Measurements from ENCODE around the gene CCDC182.

Gene CCDC182

DNA sequence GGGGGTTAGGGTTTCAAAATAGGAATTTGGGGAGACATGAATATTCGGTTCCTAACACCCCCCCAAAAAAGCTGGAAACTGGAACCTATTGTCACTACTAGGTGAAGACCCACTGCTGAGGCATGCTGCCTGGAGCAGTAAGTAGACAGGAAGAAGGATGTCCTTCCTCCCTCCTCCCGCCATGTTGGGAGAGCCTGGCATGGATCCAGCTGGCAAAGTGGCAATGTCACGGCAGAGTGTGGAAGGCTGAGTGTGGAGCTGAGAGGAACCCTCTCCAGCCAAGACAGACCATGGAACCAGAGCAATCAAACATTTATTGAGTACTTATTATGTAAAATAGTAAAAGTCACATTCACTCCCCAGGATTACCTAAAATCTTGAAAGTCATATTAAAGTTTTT is 49.0 kb downstream of the CCDC182 start:
- no peak for DNase-seq
